ENCODE measurements around the gene PMS2.
"Not testable (repeated sequence)": the region's sequence is repeated elsewhere in the genome, so short reads cannot be mapped to it uniquely, and the experiment has no call there.

DNA sequence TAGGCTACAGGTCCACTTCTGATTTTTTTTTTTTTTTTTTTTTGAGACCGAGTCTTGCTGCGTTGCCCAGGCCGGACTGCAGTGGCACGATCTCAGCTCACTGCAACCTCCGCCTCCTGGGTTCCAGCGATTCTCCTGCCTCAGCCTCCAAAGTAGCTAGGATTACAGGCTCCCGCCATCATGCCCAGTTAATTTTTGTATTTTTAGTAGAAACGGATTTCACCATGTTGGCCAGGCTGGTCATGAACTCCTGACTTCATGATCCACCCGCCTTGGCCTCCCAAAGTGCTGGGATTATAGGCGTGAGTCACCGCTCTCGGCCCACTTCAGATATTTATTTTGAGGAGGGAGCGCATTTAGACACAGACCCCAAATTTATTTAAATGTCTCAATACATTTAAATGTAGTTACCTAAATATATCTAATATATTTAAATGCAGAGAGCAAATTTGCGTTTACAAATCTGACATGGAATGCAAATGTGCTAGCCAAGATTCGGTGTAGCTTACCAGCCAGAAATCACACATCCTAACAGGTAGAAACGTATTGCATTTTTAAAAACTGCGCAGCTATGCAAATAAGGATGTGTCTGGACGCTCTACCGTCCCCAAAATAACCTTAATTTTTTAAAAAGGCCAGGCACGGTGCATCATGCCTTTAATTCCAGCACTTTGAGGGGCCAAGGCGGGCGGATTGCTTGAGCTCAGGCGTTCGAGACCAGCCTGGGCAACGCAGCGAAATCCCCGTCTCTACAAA lies 836 bp downstream of the PMS2 start:
- TF ChIP-seq POLR2AphosphoS5 (IDR thresholded peaks at IDR 0.05; ENCODE audit: low read depth, low read length); POLR2A (IDR thresholded peaks at IDR 0.05; ENCODE audit: low read depth, low read length); TAF1 (IDR thresholded peaks at IDR 0.05; ENCODE audit: borderline replicate concordance, low read depth, low read length): not testable (repeated sequence)
